DMS153 (cell line): Measurements from ENCODE around the gene C1QTNF12.
"Not testable (repeated sequence)": the region's sequence is repeated elsewhere in the genome, so short reads cannot be mapped to it uniquely, and the experiment has no call there.

Source experiments
- DNase-seq: peaks from one replicate; lab custom pipeline; 2025; lab: John Stamatoyannopoulos, UW

Gene C1QTNF12

GRCh38 chr1:1199141-1199960 is 47.2 kb downstream of the C1QTNF12 start:
- no peak for DNase-seq

GRCh38 chr1:1198423-1199140 is 47.9 kb downstream of the C1QTNF12 start:
- DNase-seq, result no peak

- no peak for DNase-seq
Observed at GRCh38 chr1:1197551-1198422, 48.7 kb downstream of the C1QTNF12 start.

- no peak for DNase-seq
Observed at GRCh38 chr1:1197188-1197500, 49.4 kb downstream of the C1QTNF12 start.

- DNase-seq, result no peak
Observed at GRCh38 chr1:1196431-1197187, 49.9 kb downstream of the C1QTNF12 start.

GRCh38 chr1:1195726-1196125 is 50.8 kb downstream of the C1QTNF12 start:
- not testable (repeated sequence) for DNase-seq

GRCh38 chr1:1194723-1195122 is 51.8 kb downstream of the C1QTNF12 start:
- DNase-seq, result no peak
